Liver (tissue), 3 donors: ENCODE data around the gene SLX1B.
"Not testable (repeated sequence)": the region's sequence is repeated elsewhere in the genome, so short reads cannot be mapped to it uniquely, and the experiment has no call there.

Source experiments
- EGR1 ChIP-seq, 2 donors: IDR thresholded peaks; 2 replicates each; pipeline ENCODE4 v1.6.1; 2016 to 2018; ENCODE audit warnings: antibody characterized with exemption in 2 of 2, low read depth in 2 of 2
- FOXA2 ChIP-seq: IDR thresholded peaks from 2 replicates; pipeline ENCODE4 v1.6.1; 2016; ENCODE audit warnings: antibody characterized with exemption
- GABPA ChIP-seq, 2 donors: IDR thresholded peaks in 1 of 2; conservative IDR thresholded peaks in 1 of 2; 2 replicates each; pipeline ENCODE4 v1.6.1; 2016; ENCODE audit warnings: antibody characterized with exemption in 2 of 2, mild to moderate bottlenecking in 1 of 2, moderate library complexity in 1 of 2
- JUND ChIP-seq, 2 donors: IDR thresholded peaks; 2 replicates each; pipeline ENCODE4 v1.6.1; 2016; ENCODE audit warnings: antibody characterized with exemption in 2 of 2
- RXRA ChIP-seq, 2 donors: IDR thresholded peaks; 2 replicates each; pipeline ENCODE4 v1.6.1; 2017 to 2018; ENCODE audit warnings: antibody characterized with exemption in 2 of 2, mild to moderate bottlenecking in 1 of 2
- SP1 ChIP-seq: IDR thresholded peaks from 2 replicates; pipeline ENCODE4 v1.6.1; 2018; ENCODE audit warnings: antibody characterized with exemption, mild to moderate bottlenecking
- TAF1 ChIP-seq: conservative IDR thresholded peaks from 2 replicates; pipeline ENCODE4 v1.6.1; 2016; ENCODE audit warnings: antibody characterized with exemption, mild to moderate bottlenecking
- YY1 ChIP-seq: IDR thresholded peaks from 2 replicates; pipeline ENCODE4 v1.6.1; 2016; ENCODE audit warnings: antibody characterized with exemption, mild to moderate bottlenecking
- TF ChIP-seq, protein P1 (sequence below): fragments of 150-350 bp; IDR thresholded peaks from 2 replicates; pipeline ENCODE4 v1.5.1; 2017; ENCODE audit warnings: improper control_type of control experiment, low read depth, low read length; ENCODE audit not compliant: missing input control
- TF ChIP-seq, protein P2 (sequence below): IDR thresholded peaks from 2 replicates; pipeline ENCODE4 v1.6.1; 2016; ENCODE audit warnings: antibody characterized with exemption
- TF ChIP-seq, protein P3 (sequence below): IDR thresholded peaks from 2 replicates; pipeline ENCODE4 v1.6.1; 2016; ENCODE audit warnings: antibody characterized with exemption
- TF ChIP-seq, protein P4 (sequence below): IDR thresholded peaks from 2 replicates; pipeline ENCODE4 v1.6.1; 2016; ENCODE audit warnings: antibody characterized with exemption
- TF ChIP-seq, protein P5 (sequence below): IDR thresholded peaks from 2 replicates; pipeline ENCODE4 v1.6.1; 2016; ENCODE audit warnings: antibody characterized with exemption, mild to moderate bottlenecking
- donor health status: healthy.
- donor health status: healthy.

DNA sequence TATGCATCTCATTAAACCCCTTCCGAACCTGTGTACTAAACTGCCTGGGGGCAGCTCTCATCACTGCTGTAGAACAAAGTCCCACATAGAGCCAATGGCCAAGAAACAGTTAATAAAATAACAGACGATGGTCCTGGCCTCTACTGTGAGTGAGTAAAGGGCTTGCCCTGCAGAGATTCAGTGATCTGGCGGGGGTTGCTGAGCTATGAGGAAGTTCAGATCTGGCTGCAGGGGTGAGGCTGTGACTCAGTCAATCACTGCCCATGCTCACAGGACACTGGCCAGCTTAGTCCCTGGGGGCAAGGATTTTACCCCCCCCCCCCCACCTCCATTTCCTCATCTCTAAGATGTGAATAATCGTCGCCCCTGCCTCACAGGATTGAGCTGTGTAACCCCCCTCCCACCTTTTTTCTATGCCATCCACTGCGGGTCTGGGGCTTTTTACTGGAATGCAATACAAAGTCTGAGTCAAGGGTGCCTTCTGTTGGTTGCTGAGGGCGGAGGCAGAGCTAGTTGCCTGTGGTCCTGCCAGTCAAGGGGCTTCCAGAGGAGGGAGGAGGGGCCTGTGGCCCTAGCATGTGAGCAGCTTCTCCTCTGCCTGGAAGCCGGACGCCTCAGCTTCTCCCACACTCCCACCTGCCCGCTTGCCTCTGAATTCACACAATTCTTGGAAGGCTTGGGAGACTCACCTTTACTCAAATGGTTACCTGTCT is 13.5 kb downstream of the SLX1B start:
- TF ChIP-seq, protein P1, sequence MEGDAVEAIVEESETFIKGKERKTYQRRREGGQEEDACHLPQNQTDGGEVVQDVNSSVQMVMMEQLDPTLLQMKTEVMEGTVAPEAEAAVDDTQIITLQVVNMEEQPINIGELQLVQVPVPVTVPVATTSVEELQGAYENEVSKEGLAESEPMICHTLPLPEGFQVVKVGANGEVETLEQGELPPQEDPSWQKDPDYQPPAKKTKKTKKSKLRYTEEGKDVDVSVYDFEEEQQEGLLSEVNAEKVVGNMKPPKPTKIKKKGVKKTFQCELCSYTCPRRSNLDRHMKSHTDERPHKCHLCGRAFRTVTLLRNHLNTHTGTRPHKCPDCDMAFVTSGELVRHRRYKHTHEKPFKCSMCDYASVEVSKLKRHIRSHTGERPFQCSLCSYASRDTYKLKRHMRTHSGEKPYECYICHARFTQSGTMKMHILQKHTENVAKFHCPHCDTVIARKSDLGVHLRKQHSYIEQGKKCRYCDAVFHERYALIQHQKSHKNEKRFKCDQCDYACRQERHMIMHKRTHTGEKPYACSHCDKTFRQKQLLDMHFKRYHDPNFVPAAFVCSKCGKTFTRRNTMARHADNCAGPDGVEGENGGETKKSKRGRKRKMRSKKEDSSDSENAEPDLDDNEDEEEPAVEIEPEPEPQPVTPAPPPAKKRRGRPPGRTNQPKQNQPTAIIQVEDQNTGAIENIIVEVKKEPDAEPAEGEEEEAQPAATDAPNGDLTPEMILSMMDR = not testable (repeated sequence)
- TF ChIP-seq TAF1; EGR1 (IDR thresholded peaks at IDR 0.05; ENCODE audit: low read depth in 2 of 2); YY1; GABPA (IDR thresholded peaks at IDR 0.05 in 1 of 2, conservative IDR thresholded peaks at IDR 0.05 in 1 of 2); RXRA (IDR thresholded peaks at IDR 0.05); JUND (IDR thresholded peaks at IDR 0.05); FOXA2; SP1: not testable (repeated sequence)
- TF ChIP-seq, protein P2, sequence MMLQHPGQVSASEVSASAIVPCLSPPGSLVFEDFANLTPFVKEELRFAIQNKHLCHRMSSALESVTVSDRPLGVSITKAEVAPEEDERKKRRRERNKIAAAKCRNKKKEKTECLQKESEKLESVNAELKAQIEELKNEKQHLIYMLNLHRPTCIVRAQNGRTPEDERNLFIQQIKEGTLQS = not testable (repeated sequence)
- TF ChIP-seq, protein P3, sequence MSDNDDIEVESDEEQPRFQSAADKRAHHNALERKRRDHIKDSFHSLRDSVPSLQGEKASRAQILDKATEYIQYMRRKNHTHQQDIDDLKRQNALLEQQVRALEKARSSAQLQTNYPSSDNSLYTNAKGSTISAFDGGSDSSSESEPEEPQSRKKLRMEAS = not testable (repeated sequence)
- TF ChIP-seq, protein P4, sequence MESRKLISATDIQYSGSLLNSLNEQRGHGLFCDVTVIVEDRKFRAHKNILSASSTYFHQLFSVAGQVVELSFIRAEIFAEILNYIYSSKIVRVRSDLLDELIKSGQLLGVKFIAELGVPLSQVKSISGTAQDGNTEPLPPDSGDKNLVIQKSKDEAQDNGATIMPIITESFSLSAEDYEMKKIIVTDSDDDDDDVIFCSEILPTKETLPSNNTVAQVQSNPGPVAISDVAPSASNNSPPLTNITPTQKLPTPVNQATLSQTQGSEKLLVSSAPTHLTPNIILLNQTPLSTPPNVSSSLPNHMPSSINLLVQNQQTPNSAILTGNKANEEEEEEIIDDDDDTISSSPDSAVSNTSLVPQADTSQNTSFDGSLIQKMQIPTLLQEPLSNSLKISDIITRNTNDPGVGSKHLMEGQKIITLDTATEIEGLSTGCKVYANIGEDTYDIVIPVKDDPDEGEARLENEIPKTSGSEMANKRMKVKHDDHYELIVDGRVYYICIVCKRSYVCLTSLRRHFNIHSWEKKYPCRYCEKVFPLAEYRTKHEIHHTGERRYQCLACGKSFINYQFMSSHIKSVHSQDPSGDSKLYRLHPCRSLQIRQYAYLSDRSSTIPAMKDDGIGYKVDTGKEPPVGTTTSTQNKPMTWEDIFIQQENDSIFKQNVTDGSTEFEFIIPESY = not testable (repeated sequence)
- TF ChIP-seq, protein P5, sequence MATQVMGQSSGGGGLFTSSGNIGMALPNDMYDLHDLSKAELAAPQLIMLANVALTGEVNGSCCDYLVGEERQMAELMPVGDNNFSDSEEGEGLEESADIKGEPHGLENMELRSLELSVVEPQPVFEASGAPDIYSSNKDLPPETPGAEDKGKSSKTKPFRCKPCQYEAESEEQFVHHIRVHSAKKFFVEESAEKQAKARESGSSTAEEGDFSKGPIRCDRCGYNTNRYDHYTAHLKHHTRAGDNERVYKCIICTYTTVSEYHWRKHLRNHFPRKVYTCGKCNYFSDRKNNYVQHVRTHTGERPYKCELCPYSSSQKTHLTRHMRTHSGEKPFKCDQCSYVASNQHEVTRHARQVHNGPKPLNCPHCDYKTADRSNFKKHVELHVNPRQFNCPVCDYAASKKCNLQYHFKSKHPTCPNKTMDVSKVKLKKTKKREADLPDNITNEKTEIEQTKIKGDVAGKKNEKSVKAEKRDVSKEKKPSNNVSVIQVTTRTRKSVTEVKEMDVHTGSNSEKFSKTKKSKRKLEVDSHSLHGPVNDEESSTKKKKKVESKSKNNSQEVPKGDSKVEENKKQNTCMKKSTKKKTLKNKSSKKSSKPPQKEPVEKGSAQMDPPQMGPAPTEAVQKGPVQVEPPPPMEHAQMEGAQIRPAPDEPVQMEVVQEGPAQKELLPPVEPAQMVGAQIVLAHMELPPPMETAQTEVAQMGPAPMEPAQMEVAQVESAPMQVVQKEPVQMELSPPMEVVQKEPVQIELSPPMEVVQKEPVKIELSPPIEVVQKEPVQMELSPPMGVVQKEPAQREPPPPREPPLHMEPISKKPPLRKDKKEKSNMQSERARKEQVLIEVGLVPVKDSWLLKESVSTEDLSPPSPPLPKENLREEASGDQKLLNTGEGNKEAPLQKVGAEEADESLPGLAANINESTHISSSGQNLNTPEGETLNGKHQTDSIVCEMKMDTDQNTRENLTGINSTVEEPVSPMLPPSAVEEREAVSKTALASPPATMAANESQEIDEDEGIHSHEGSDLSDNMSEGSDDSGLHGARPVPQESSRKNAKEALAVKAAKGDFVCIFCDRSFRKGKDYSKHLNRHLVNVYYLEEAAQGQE = not testable (repeated sequence)
